Transverse colon (tissue), 3 donors: ENCODE data around the gene MAP3K3.

Experiments
- CTCF ChIP-seq, 5 experiments: fragments of 200-600 bp in 3 of 5; fragments of 450-650 bp in 2 of 5; sonication (generic) in 3 of 5; IDR thresholded peaks; 1 replicate in 2 of 5; 2 replicates in 3 of 5; pipeline ENCODE4 v1.5.1; 2016 to 2017; ENCODE audit warnings: antibody characterized with exemption in 5 of 5, inconsistent platforms in 3 of 5, mild to moderate bottlenecking in 2 of 5, moderate library complexity in 1 of 5
- EP300 ChIP-seq: sonication (generic); formaldehyde crosslinking; IDR thresholded peaks from one replicate; pipeline ENCODE4 v1.6.1; 2017; ENCODE audit warnings: antibody characterized with exemption, low read depth

- no peak for TF ChIP-seq EP300
- TF ChIP-seq CTCF (IDR thresholded peaks at IDR 0.05) = no peak
Observed at GRCh38 chr17:63718988-63719387, 96.8 kb downstream of the MAP3K3 start.
